Adipocyte (in vitro differentiated cells): ENCODE results near the gene NIT1.
"Not testable (repeated sequence)": the region's sequence is repeated elsewhere in the genome, so short reads cannot be mapped to it uniquely, and the experiment has no call there.

Experiments used
- DNase-seq: peaks from one replicate; pipeline ENCODE4 v3.0.0-alpha.2; 2015; ENCODE audit warnings: low read depth
- H3K27me3 ChIP-seq: replicated peaks from 2 replicates; pipeline ENCODE4 v1.7.0; 2013; ENCODE audit warnings: mild to moderate bottlenecking, low read length, moderate library complexity; ENCODE audit not compliant: control insufficient read depth, insufficient read depth
- H3K36me3 ChIP-seq: 2 replicates; pipeline ENCODE4 v1.7.0; 2013; ENCODE audit warnings: low read length, mild to moderate bottlenecking, moderate library complexity; ENCODE audit not compliant: control insufficient read depth, insufficient read depth, severe bottlenecking
- H3K4me1 ChIP-seq: 2 replicates; pipeline ENCODE4 v1.7.0; 2013; ENCODE audit warnings: mild to moderate bottlenecking, low read length, moderate library complexity; ENCODE audit not compliant: control insufficient read depth, insufficient read depth
- H3K4me3 ChIP-seq: 2 replicates; pipeline ENCODE4 v1.7.0; 2013; ENCODE audit warnings: mild to moderate bottlenecking, low read length, moderate library complexity
- H3K9ac ChIP-seq: 2 replicates; pipeline ENCODE4 v1.7.0; 2013; ENCODE audit warnings: mild to moderate bottlenecking, low read length, moderate library complexity
- H3K9me3 ChIP-seq: 2 replicates; pipeline ENCODE4 v1.7.0; 2013; ENCODE audit warnings: mild to moderate bottlenecking, low read length, moderate library complexity; ENCODE audit not compliant: control insufficient read depth

The NIT1 gene

DNA sequence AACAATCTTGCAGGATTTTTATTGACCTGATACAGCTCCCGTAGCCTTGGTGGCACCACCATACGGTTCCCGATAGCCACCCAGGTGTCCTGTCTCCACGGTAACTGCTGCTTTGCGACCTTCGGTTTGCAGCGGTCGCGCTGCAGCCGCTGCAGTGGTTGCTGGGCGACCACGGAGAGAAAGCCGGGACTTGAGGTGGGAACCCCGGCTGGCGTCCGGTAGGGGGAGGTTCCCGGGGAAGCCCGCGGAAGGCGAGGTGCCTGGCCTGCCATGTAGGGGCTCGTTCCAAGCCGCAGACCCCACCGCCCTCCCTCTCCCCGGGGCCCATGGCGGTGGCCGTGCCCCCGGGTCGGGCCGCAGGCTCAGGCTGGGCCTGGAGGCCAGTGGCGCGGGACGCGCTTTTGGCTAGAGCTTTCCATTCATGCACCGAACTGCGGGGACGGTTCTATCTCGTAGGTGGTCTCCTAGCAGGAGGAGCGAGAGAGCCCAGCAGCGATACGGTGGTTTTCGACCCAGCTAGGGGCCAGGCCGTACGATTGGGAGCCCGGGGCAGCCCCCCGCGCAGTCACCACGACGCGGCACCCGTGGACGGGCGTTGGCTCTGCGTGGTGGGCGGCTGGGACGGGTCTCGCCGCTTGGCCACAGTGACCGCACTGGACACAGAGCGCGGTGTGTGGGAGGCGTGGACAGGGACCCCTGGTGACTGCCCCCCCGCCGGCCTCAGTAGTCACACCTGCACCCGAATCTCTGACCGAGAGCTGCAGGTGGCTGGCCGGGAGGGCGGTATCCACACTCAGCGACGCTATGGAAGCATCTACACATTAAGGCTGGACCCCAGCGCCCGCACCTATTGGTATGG, 19.5 kb upstream of the NIT1 start, which contains the start of gene KLHDC9:
Gene KLHDC9 (plus strand): TSS at position 152 of the 859 bp plus-strand sequence. CDS start 175 bp downstream, at position 327.
- Histone ChIP-seq H3K9me3 (no peaks in the 10 kb centered on the region), H3K27me3 (no peaks in the 10 kb centered on the region), H3K4me1 (peaks cover 61% of the 10 kb centered on the region), H3K9ac (peak within 1 kb of the TSS; percentile 75), H3K36me3 (peaks cover 29% of the 10 kb centered on the region), H3K4me3 (peak within 1 kb of the TSS; percentile 74)
- DNase-seq, result peak; percentile 69

- H3K4me3 ChIP-seq, result no peak overlapping the region
- no peak for DNase-seq
- H3K4me1 ChIP-seq, result peaks cover 68% of the 10 kb centered on the region
- peaks cover 29% of the 10 kb centered on the region for H3K36me3 ChIP-seq
- peak overlapping the region; percentile 75 for H3K9ac ChIP-seq
- no peaks in the 10 kb centered on the region for H3K9me3 ChIP-seq
- H3K27me3 ChIP-seq, result no peaks in the 10 kb centered on the region
Observed at GRCh38 chr1:161099090-161099802, 18.7 kb upstream of the NIT1 start.

DNA sequence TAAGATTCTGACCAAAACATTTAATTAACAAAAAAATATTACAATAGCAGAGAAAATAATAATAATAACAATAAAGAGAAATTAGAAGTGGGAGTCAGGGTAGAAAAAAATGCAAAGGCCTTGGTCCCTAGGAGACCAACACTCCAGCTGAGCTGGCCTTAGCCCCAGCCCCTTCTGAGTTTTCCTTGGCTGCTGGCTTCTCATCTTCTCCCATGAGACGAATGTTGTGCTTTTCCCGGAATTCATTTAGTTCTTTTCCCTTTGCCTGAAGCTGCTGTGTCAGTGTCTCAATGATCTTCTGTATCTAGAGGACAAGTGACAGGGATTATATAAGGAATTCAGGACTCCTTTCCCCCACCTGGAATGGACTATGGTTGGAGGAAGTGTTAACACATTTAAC, 17.3 kb upstream of the NIT1 start:
- no peak for DNase-seq
- peaks cover 29% of the 10 kb centered on the region for H3K36me3 ChIP-seq
- H3K4me3 ChIP-seq, result no peak overlapping the region
- peak overlapping the region; percentile 41 for H3K9ac ChIP-seq
- no peaks in the 10 kb centered on the region for H3K9me3 ChIP-seq
- H3K27me3 ChIP-seq, result no peaks in the 10 kb centered on the region
- peaks cover 71% of the 10 kb centered on the region for H3K4me1 ChIP-seq

GRCh38 chr1:161106431-161106830, 11.5 kb upstream of the NIT1 start:
- H3K4me1 ChIP-seq, result peaks cover 30% of the 10 kb centered on the region
- H3K27me3 ChIP-seq, result no peaks in the 10 kb centered on the region
- no peak overlapping the region for H3K9ac ChIP-seq
- DNase-seq, result no peak
- no peak overlapping the region for H3K4me3 ChIP-seq
- peaks cover 32% of the 10 kb centered on the region for H3K36me3 ChIP-seq
- H3K9me3 ChIP-seq, result no peaks in the 10 kb centered on the region

GRCh38 chr1:161111117-161111516, 6.8 kb upstream of the NIT1 start:
- no peak for DNase-seq
- Histone ChIP-seq H3K9ac (no peak overlapping the region), H3K4me1 (peaks cover 31% of the 10 kb centered on the region), H3K27me3 (no peaks in the 10 kb centered on the region), H3K9me3 (no peaks in the 10 kb centered on the region), H3K4me3 (no peak overlapping the region), H3K36me3 (peaks cover 32% of the 10 kb centered on the region)

DNA sequence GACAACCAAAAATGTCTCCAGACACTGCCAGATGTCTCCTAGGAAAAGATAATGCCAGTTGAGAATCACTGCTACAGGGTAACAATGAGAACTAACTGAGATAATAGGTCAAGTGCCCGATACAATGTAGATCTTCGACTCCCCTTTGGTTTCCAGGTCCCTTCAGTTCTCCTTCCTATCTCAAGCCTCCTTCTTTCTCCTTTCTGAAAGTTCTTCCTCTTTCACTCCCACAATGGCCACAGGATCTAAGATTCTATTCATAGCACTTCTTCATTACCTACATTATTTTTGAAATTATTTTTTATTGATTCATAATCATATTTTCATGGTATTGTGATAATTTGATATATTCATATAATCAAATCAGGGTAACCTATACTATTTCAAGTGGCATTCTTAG, 6.4 kb upstream of the NIT1 start:
- Histone ChIP-seq H3K9ac (no peak overlapping the region), H3K36me3 (peaks cover 29% of the 10 kb centered on the region), H3K4me3 (no peak overlapping the region), H3K27me3 (no peaks in the 10 kb centered on the region), H3K9me3 (no peaks in the 10 kb centered on the region), H3K4me1 (peaks cover 31% of the 10 kb centered on the region)
- DNase-seq, result no peak

DNA sequence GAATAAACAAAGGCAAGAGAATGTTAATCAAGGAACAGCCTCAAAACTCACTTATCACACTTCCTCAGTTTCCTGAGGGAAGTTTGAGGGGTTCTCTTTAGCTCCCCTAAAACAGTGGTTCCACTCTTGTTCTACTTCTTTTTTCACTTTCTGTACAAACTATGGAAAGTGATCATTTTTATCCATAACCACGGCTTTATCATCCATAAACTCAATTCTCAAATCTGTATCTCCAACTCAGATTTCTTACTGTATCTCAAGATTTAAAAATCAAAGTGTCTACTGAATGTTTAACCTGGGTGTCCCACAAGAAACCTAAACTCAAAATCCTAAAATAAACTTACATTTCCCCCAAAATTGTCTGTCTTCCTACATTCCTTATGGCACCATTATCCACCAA, 4.0 kb upstream of the NIT1 start:
- no peak overlapping the region for H3K9ac ChIP-seq
- H3K9me3 ChIP-seq, result no peaks in the 10 kb centered on the region
- H3K4me1 ChIP-seq, result peaks cover 43% of the 10 kb centered on the region
- no peak for DNase-seq
- no peaks in the 10 kb centered on the region for H3K27me3 ChIP-seq
- H3K36me3 ChIP-seq, result peaks cover 22% of the 10 kb centered on the region
- no peak overlapping the region for H3K4me3 ChIP-seq

- Histone ChIP-seq H3K36me3 (peaks cover 19% of the 10 kb centered on the region), H3K4me3 (no peak overlapping the region), H3K9me3 (no peaks in the 10 kb centered on the region), H3K9ac (no peak overlapping the region), H3K4me1 (peaks cover 49% of the 10 kb centered on the region), H3K27me3 (no peaks in the 10 kb centered on the region)
- no peak for DNase-seq
Observed at GRCh38 chr1:161114556-161114955, 3.3 kb upstream of the NIT1 start.

- Histone ChIP-seq H3K4me3 (no peak overlapping the region), H3K9me3 (no peaks in the 10 kb centered on the region), H3K36me3 (peaks cover 19% of the 10 kb centered on the region), H3K4me1 (peaks cover 56% of the 10 kb centered on the region), H3K9ac (no peak overlapping the region), H3K27me3 (no peaks in the 10 kb centered on the region)
- DNase-seq, result no peak
Observed at GRCh38 chr1:161115132-161115711, 2.7 kb upstream of the NIT1 start.

- not testable (repeated sequence) for H3K27me3 ChIP-seq, H3K9ac ChIP-seq, H3K9me3 ChIP-seq, DNase-seq
- Histone ChIP-seq H3K4me3 (peak overlapping the region; percentile 100), H3K4me1 (peaks cover 60% of the 10 kb centered on the region), H3K36me3 (peaks cover 26% of the 10 kb centered on the region)
Observed at GRCh38 chr1:161115961-161116360, 1.9 kb upstream of the NIT1 start.
